ENCODE measurements around the gene TRAPPC2L.

The TRAPPC2L gene

DNA sequence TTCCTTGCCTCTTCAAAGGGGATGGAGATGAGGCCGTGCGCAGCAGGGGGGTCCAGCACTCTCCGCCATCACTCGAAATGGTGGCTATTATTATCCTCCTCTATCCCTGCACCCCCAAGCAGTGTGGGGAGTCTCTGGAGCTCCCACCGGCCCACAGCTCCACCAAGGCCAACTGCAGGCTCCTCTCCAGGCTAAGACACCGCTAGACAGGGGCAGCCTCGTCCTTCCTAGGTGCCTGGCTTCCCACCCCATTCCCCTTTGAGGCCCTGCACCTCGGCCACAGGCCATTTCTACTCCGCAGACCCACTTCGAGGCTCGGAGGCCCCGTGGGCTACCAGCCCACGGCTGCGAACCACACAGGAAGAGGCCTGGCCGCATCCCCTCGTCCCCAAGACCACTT lies 49.1 kb downstream of the TRAPPC2L start:
- TF ChIP-seq, protein P1, sequence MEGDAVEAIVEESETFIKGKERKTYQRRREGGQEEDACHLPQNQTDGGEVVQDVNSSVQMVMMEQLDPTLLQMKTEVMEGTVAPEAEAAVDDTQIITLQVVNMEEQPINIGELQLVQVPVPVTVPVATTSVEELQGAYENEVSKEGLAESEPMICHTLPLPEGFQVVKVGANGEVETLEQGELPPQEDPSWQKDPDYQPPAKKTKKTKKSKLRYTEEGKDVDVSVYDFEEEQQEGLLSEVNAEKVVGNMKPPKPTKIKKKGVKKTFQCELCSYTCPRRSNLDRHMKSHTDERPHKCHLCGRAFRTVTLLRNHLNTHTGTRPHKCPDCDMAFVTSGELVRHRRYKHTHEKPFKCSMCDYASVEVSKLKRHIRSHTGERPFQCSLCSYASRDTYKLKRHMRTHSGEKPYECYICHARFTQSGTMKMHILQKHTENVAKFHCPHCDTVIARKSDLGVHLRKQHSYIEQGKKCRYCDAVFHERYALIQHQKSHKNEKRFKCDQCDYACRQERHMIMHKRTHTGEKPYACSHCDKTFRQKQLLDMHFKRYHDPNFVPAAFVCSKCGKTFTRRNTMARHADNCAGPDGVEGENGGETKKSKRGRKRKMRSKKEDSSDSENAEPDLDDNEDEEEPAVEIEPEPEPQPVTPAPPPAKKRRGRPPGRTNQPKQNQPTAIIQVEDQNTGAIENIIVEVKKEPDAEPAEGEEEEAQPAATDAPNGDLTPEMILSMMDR (IDR thresholded peaks at IDR 0.05; ENCODE audit: low read length): no peak
- no peak for TF ChIP-seq EZH2 (optimal IDR thresholded peaks at IDR 0.05; ENCODE audit: low read depth, low read length)
- no peak for TF ChIP-seq EZH2phosphoT487 (IDR thresholded peaks at IDR 0.05; ENCODE audit: low read length)
- no peak overlapping the region for H2AFZ ChIP-seq (ENCODE audit: low read length)
- no peak overlapping the region for H3K4me2 ChIP-seq (ENCODE audit: low read depth, low read length)
- no peak overlapping the region for H3K27ac ChIP-seq (ENCODE audit: low read length)
- H3F3A ChIP-seq (ENCODE audit: insufficient read depth, low read length): no peaks in the 10 kb centered on the region
- no peak overlapping the region for H3K9ac ChIP-seq (ENCODE audit: low read length)
- H3K4me1 ChIP-seq (ENCODE audit: low read length): no peaks in the 10 kb centered on the region
- no peaks in the 10 kb centered on the region for H3K9me3 ChIP-seq (replicated peaks; ENCODE audit: insufficient read depth, low read length)
- no peak for DNase-seq
- peaks cover 49% of the 10 kb centered on the region for H3K79me2 ChIP-seq (ENCODE audit: low read length)
- H3K4me3 ChIP-seq (ENCODE audit: low read length): no peak overlapping the region
- H3K9me2 ChIP-seq (replicated peaks; ENCODE audit: insufficient read depth, low read length): no peaks in the 10 kb centered on the region
- no peaks in the 10 kb centered on the region for H3K27me3 ChIP-seq (replicated peaks; ENCODE audit: insufficient read depth, low read length)
- H4K20me1 ChIP-seq (ENCODE audit: insufficient read depth, low read length): no peaks in the 10 kb centered on the region
- no peaks in the 10 kb centered on the region for H3K36me3 ChIP-seq (replicated peaks; ENCODE audit: insufficient read depth, low read length)

DNA sequence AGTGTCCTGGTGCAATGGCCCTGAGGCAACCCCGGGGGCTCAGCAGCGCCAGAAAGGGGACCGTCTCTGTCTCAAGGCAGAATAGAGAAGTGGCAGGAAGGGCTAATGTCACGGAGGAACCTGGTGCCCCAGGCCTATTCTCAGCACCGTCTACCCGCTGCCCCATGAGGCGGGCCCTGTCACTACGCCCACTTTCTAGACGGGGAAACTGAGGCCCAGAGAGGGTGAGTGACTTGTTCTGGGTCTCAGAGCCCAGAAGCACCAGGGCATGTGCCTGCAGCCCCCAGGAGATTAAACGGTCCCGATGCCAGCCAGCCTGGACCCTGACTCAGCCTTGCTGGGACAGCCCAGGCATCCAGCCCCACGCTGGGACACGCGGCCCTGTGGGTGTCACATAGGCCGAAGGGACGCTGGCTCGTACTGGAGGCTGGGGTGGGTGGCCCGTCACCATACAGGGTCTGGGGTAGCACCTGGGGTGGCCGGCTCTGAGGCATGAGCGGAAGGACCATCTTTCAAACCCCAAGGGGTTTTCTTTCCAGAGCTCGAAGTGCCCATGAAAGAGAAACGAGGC lies 49.7 kb downstream of the TRAPPC2L start:
- Histone ChIP-seq H3K9me3 (replicated peaks; ENCODE audit: insufficient read depth, low read length) (no peaks in the 10 kb centered on the region), H3K9ac (ENCODE audit: low read length) (no peak overlapping the region), H3K9me2 (replicated peaks; ENCODE audit: insufficient read depth, low read length) (no peaks in the 10 kb centered on the region), H3K79me2 (ENCODE audit: low read length) (peaks cover 55% of the 10 kb centered on the region), H3K4me2 (ENCODE audit: low read depth, low read length) (no peak overlapping the region), H3F3A (ENCODE audit: insufficient read depth, low read length) (no peaks in the 10 kb centered on the region), H3K4me3 (ENCODE audit: low read length) (no peak overlapping the region), H2AFZ (ENCODE audit: low read length) (no peak overlapping the region), H3K4me1 (ENCODE audit: low read length) (no peaks in the 10 kb centered on the region), H3K27me3 (replicated peaks; ENCODE audit: insufficient read depth, low read length) (no peaks in the 10 kb centered on the region), H4K20me1 (ENCODE audit: insufficient read depth, low read length) (no peaks in the 10 kb centered on the region), H3K36me3 (replicated peaks; ENCODE audit: insufficient read depth, low read length) (no peaks in the 10 kb centered on the region), H3K27ac (ENCODE audit: low read length) (no peak overlapping the region)
- no peak for DNase-seq
- TF ChIP-seq, protein P1 (IDR thresholded peaks at IDR 0.05; ENCODE audit: low read length): no peak
- TF ChIP-seq EZH2phosphoT487 (IDR thresholded peaks at IDR 0.05; ENCODE audit: low read length): no peak
- no peak for TF ChIP-seq EZH2 (optimal IDR thresholded peaks at IDR 0.05; ENCODE audit: low read depth, low read length)

DNA sequence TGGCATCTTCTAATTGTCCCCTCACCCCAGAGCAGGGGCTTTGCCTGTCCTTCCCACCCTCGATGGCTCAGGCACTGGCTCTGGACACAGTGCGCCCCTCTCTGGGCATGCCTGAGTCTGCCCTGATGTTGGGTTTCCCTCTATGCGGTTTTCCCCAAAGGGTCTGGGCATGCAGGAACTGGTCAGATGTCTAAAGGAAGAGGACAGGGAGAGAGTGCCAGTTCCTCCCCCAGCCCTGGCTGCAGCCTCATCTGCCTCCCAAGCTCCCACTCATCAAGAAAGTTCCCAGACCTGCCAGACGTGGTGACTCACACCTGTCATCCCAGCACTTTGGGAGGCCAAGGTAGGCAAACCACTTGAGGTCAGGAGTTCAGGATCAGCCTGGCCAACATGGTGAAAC lies 50.8 kb downstream of the TRAPPC2L start:
- no peak overlapping the region for H2AFZ ChIP-seq (ENCODE audit: low read length)
- H3K27me3 ChIP-seq (replicated peaks; ENCODE audit: insufficient read depth, low read length): no peaks in the 10 kb centered on the region
- no peaks in the 10 kb centered on the region for H3K9me2 ChIP-seq (replicated peaks; ENCODE audit: insufficient read depth, low read length)
- no peaks in the 10 kb centered on the region for H3K36me3 ChIP-seq (replicated peaks; ENCODE audit: insufficient read depth, low read length)
- H3K4me1 ChIP-seq (ENCODE audit: low read length): no peaks in the 10 kb centered on the region
- H3K9ac ChIP-seq (ENCODE audit: low read length): no peak overlapping the region
- H3K4me2 ChIP-seq (ENCODE audit: low read depth, low read length): no peak overlapping the region
- TF ChIP-seq EZH2phosphoT487 (IDR thresholded peaks at IDR 0.05; ENCODE audit: low read length) (no peak), EZH2 (optimal IDR thresholded peaks at IDR 0.05; ENCODE audit: low read depth, low read length) (no peak)
- TF ChIP-seq, protein P1 (IDR thresholded peaks at IDR 0.05; ENCODE audit: low read length): no peak
- H3K9me3 ChIP-seq (replicated peaks; ENCODE audit: insufficient read depth, low read length): no peaks in the 10 kb centered on the region
- H4K20me1 ChIP-seq (ENCODE audit: insufficient read depth, low read length): no peaks in the 10 kb centered on the region
- no peak overlapping the region for H3K27ac ChIP-seq (ENCODE audit: low read length)
- H3K4me3 ChIP-seq (ENCODE audit: low read length): no peak overlapping the region
- no peaks in the 10 kb centered on the region for H3F3A ChIP-seq (ENCODE audit: insufficient read depth, low read length)
- no peak for DNase-seq
- peaks cover 67% of the 10 kb centered on the region for H3K79me2 ChIP-seq (ENCODE audit: low read length)
